H1 (cell line): ENCODE measurements around the gene TGM1. TPM values are rescaled to one million over a fixed set of nuclear protein-coding genes. Genes with fewer than 3 reads are reported as not detected.

Experiments
- CTCF ChIA-PET: fragments of 300-600 bp; sonication (Branson Sonifier 250); formaldehyde crosslinking; loops from one replicate; lab custom pipeline; 2021; ENCODE audit not compliant: partially characterized antibody; lab: Charles Lee
- POLR2A ChIA-PET: fragments of 300-600 bp; sonication (Branson Sonifier 250); formaldehyde crosslinking; loops from one replicate; lab custom pipeline; 2021; ENCODE audit warnings: inconsistent platforms; ENCODE audit not compliant: partially characterized antibody; lab: Charles Lee
- DNase-seq, 2 experiments: peaks; one replicate each; pipeline versions ENCODE4 v3.0.0 to v3.0.0-alpha.2; 2010 to 2022; ENCODE audit warnings: low spot score in 2 of 2, low read depth in 1 of 2, mixed read lengths in 1 of 2
- FAIRE-seq: peaks from 2 replicates; lab custom pipeline; 2011; peaks lifted over from hg19 to GRCh38; lab: Jason Lieb, UNC
- H2AFZ ChIP-seq: 2 replicates; pipeline ENCODE4 v1.8.1; 2012; ENCODE audit warnings: low read length, inconsistent platforms
- H2AK5ac ChIP-seq: 2 replicates; pipeline ENCODE4 v1.6.1; 2013; ENCODE audit warnings: low read depth, low read length
- H2BK120ac ChIP-seq: replicated peaks from 2 replicates; pipeline ENCODE3; 2013; ENCODE audit warnings: low read depth, low read length, inconsistent platforms
- H2BK12ac ChIP-seq: 2 replicates; pipeline ENCODE4 v1.6.1; 2013; ENCODE audit warnings: low read depth, low read length
- H2BK15ac ChIP-seq: 2 replicates; pipeline ENCODE4 v1.6.1; 2013; ENCODE audit warnings: low read length
- H2BK20ac ChIP-seq: 2 replicates; pipeline ENCODE4 v1.6.1; 2013; ENCODE audit warnings: low read length
- H2BK5ac ChIP-seq: 2 replicates; pipeline ENCODE4 v1.6.1; 2013; ENCODE audit warnings: low read depth, low read length
- H3K14ac ChIP-seq: 2 replicates; pipeline ENCODE4 v1.6.1; 2013; ENCODE audit warnings: inconsistent platforms; ENCODE audit not compliant: insufficient read length
- H3K18ac ChIP-seq: 2 replicates; pipeline ENCODE4 v1.6.1; 2013; ENCODE audit warnings: low read length; ENCODE audit errors: extremely low read depth
- H3K23ac ChIP-seq: 2 replicates; pipeline ENCODE4 v1.6.1; 2013; ENCODE audit warnings: inconsistent platforms; ENCODE audit not compliant: insufficient read length
- H3K23me2 ChIP-seq: 2 replicates; pipeline ENCODE4 v1.6.1; 2013; ENCODE audit warnings: low read depth, low read length
- H3K27ac ChIP-seq: 2 replicates; pipeline ENCODE4 v1.6.1; 2011; ENCODE audit warnings: low read depth, low read length, inconsistent platforms
- H3K27me3 ChIP-seq, 4 experiments: replicated peaks in 1 of 4; 1 replicate in 1 of 4; 2 replicates in 3 of 4; pipeline versions ENCODE4 v1.6.1 to v1.8.1; 2011 to 2013; ENCODE audit warnings: low read length in 3 of 4, mild to moderate bottlenecking in 3 of 4, inconsistent platforms in 2 of 4, mixed read lengths in 2 of 4, moderate library complexity in 1 of 4; ENCODE audit not compliant: control insufficient read depth in 3 of 4, insufficient read depth in 3 of 4; ENCODE audit errors: extremely low read depth in 1 of 4
- H3K36me3 ChIP-seq, 4 experiments: 2 replicates each; pipeline versions ENCODE4 v1.6.1 to v1.8.1; 2011 to 2013; ENCODE audit warnings: mild to moderate bottlenecking in 4 of 4, low read length in 3 of 4, moderate library complexity in 2 of 4, control low read depth in 1 of 4, inconsistent platforms in 1 of 4; ENCODE audit not compliant: insufficient read depth in 4 of 4, control insufficient read depth in 2 of 4
- H3K4ac ChIP-seq: replicated peaks from 2 replicates; pipeline ENCODE3; 2013; ENCODE audit warnings: low read length, low read depth, mixed read lengths, inconsistent platforms; ENCODE audit not compliant: insufficient read length
- H3K4me1 ChIP-seq, 4 experiments: replicated peaks in 1 of 4; 1 replicate in 1 of 4; 2 replicates in 3 of 4; pipeline versions ENCODE4 v1.6.1 to v1.8.1; 2011 to 2013; ENCODE audit warnings: low read length in 3 of 4, inconsistent platforms in 2 of 4, mixed read lengths in 1 of 4; ENCODE audit not compliant: insufficient read depth in 4 of 4, control insufficient read depth in 3 of 4
- H3K4me2 ChIP-seq, 2 experiments: 2 replicates each; pipeline versions ENCODE4 v1.6.1 to v1.8.1; 2011 to 2013; ENCODE audit warnings: low read depth in 2 of 2, low read length in 2 of 2, control low read depth in 1 of 2, inconsistent platforms in 1 of 2, mild to moderate bottlenecking in 1 of 2; ENCODE audit not compliant: insufficient read depth in 1 of 2
- H3K4me3 ChIP-seq, 4 experiments: fragments of 200-600, 300-600 bp in 1 of 4; sonication (generic), shearing (Covaris generic), sonication (Bioruptor Twin) in 1 of 4; 2 replicates each; pipeline versions ENCODE4 v1.5.1 to v1.8.1; 2011 to 2016; ENCODE audit warnings: low read length in 4 of 4, low read depth in 3 of 4, control low read depth in 2 of 4, inconsistent platforms in 2 of 4, mild to moderate bottlenecking in 2 of 4, mixed read lengths in 1 of 4, moderate library complexity in 1 of 4; ENCODE audit not compliant: insufficient read depth in 2 of 4; ENCODE audit errors: extremely low read depth in 1 of 4
- H3K56ac ChIP-seq: replicated peaks from 2 replicates; pipeline ENCODE3; 2013; ENCODE audit warnings: low read depth, mild to moderate bottlenecking, mixed read lengths, low read length, inconsistent platforms; ENCODE audit not compliant: insufficient read length
- H3K79me1 ChIP-seq: 2 replicates; pipeline ENCODE4 v1.6.1; 2013; ENCODE audit warnings: low read depth, low read length, control low read depth
- H3K79me2 ChIP-seq, 2 experiments: 2 replicates each; pipeline versions ENCODE4 v1.6.1 to v1.8.1; 2012 to 2013; ENCODE audit warnings: low read length in 2 of 2, mild to moderate bottlenecking in 2 of 2, inconsistent platforms in 1 of 2; ENCODE audit not compliant: insufficient read depth in 2 of 2, control insufficient read depth in 1 of 2
- H3K9ac ChIP-seq, 4 experiments: replicated peaks in 1 of 4; 1 replicate in 1 of 4; 2 replicates in 3 of 4; pipeline versions ENCODE4 v1.6.1 to v1.8.1; 2011 to 2013; ENCODE audit warnings: low read depth in 3 of 4, low read length in 3 of 4, control low read depth in 2 of 4, mild to moderate bottlenecking in 2 of 4, moderate library complexity in 2 of 4, inconsistent platforms in 1 of 4; ENCODE audit errors: extremely low read depth in 1 of 4
- H3K9me3 ChIP-seq, 2 experiments: 2 replicates each; pipeline versions ENCODE4 v1.6.1 to v1.8.1; 2012 to 2013; ENCODE audit warnings: mild to moderate bottlenecking in 2 of 2, moderate library complexity in 2 of 2, control low read depth in 1 of 2, inconsistent platforms in 1 of 2, low read depth in 1 of 2, low read length in 1 of 2, mixed read lengths in 1 of 2; ENCODE audit not compliant: insufficient read depth in 2 of 2
- H4K20me1 ChIP-seq, 2 experiments: replicated peaks in 1 of 2; 2 replicates each; pipeline versions ENCODE3 to v1.8.1; 2011 to 2013; ENCODE audit warnings: inconsistent platforms in 2 of 2, low read length in 2 of 2, mild to moderate bottlenecking in 1 of 2; ENCODE audit not compliant: insufficient read depth in 2 of 2, control insufficient read depth in 1 of 2
- H4K5ac ChIP-seq: 2 replicates; pipeline ENCODE4 v1.6.1; 2013; ENCODE audit warnings: low read length, low read depth, mixed read lengths, inconsistent platforms; ENCODE audit not compliant: insufficient read length
- H4K8ac ChIP-seq: 2 replicates; pipeline ENCODE4 v1.8.0; 2013; ENCODE audit warnings: mild to moderate bottlenecking, moderate library complexity, low read length, inconsistent platforms; ENCODE audit not compliant: insufficient read depth; ENCODE audit errors: extremely low read depth
- H4K91ac ChIP-seq: replicated peaks from 2 replicates; pipeline ENCODE3; 2013; ENCODE audit warnings: low read length, mixed read lengths, inconsistent platforms; ENCODE audit not compliant: insufficient read length
- GABPA ChIP-seq: IDR thresholded peaks from 2 replicates; pipeline ENCODE4 v1.6.1; 2011; ENCODE audit warnings: mild to moderate bottlenecking, low read length, moderate library complexity, borderline replicate concordance; ENCODE audit not compliant: insufficient read depth
- KDM4A ChIP-seq: IDR thresholded peaks from one replicate; pipeline ENCODE4 v1.7.1; 2012; ENCODE audit warnings: low read depth, mild to moderate bottlenecking, moderate library complexity, low read length, inconsistent platforms; ENCODE audit not compliant: severe bottlenecking
- YY1 ChIP-seq: IDR thresholded peaks from 2 replicates; pipeline ENCODE4 v1.6.1; 2011; ENCODE audit warnings: low read depth, mild to moderate bottlenecking, low read length
- WGBS, 2 experiments: shearing (Covaris generic) in 1 of 2; methylation state at CpG; one replicate each; pipeline versions ENCODE4 v1.1.6 to v1.1.7; 2013 to 2015; ENCODE audit warnings: low lambda C conversion rate in 2 of 2, mixed read lengths in 2 of 2, inconsistent platforms in 1 of 2, low coverage in 1 of 2, missing lambda C conversion rate in 1 of 2; ENCODE audit not compliant: insufficient replicate concordance in 2 of 2, insufficient coverage in 1 of 2, insufficient read length in 1 of 2; ENCODE audit errors: extremely low coverage in 1 of 2, missing lambda C conversion rate in 1 of 2; 5-methylcytosine and 5-hydroxymethylcytosine counted together
- polyA plus RNA-seq, 7 experiments: library from polyadenylated mRNA; depleted of rRNA in 3 of 7; stranded (reverse) in 5 of 7; unstranded in 2 of 7; fragments of >200 nt in 5 of 7; fragments of 200-250 nt in 2 of 7; gene quantifications; 1 replicate in 5 of 7; 2 replicates in 1 of 7; 4 replicates in 1 of 7; pipeline versions ENCODE4 v1.2.1 to v1.2.3, GENCODE V29; 2011 to 2013; ENCODE audit warnings: missing spikeins in 2 of 7, mixed read lengths in 2 of 7
- total RNA-seq: library from RNA; stranded (reverse); fragmentation: NEBNext Ultra II Directional; extraction: Animal tissue kit (Norgen Biotek cat#: 25700); gene quantifications from 2 replicates; pipeline ENCODE4 v1.2.1, GENCODE V29; 2021
- TF ChIP-seq, protein P1 (sequence below): IDR thresholded peaks from 2 replicates; pipeline ENCODE4 v1.6.1; 2012; ENCODE audit warnings: inconsistent platforms

The TGM1 gene
- total and polyA plus RNA-seq, 2 of the 8 experiments (the other 6 are each of a cell fraction or from before 2014, with no cell fraction given), result 1.8 to 2.2 TPM

DNA sequence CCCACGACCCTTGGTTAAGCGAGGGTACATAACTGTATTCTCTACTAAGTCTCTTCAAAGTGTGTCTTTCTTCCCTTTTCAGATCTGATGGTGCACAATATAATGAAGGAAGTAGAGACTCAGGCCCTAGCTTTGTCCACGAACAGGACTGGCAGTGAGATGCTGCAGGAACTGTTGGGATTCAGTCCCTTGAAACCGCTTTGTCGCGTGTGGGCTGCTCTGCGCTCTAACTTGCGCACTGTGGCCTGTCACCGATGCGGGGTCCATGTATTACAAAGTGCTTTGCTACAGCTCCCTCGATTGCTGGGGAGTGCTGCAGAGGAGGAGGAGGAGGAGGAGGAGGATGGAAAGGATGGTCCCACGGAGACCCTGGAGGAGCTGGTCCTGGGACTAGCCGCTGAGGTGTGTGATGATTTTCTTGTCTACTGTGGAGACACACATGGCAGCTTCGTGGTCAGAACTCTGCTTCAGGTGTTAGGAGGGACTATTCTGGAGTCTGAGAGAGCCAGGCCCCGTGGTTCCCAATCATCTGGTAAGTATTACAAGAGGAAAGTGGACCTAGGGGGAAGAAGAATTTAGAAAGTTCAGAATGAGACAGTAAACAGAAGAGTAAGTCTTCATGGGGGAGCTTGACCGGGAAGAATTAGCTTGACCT, 37.5 kb upstream of the TGM1 start:
- peaks cover 5% of the 10 kb centered on the region; the same call in 1 of the 2 replicates for H3K79me1 ChIP-seq
- H2BK12ac ChIP-seq, result no peak overlapping the region
- H2BK120ac ChIP-seq, result no peak overlapping the region
- no peak overlapping the region for H2BK20ac ChIP-seq
- H3K18ac ChIP-seq, result no peak overlapping the region
- peaks cover 21 to 36% (median 33%) of the 10 kb centered on the region in 4 experiments for H3K36me3 ChIP-seq
- no peaks in the 10 kb centered on the region for H3K27me3 ChIP-seq
- DNase-seq, result no peak
- no peak for FAIRE-seq
- no peak overlapping the region for H4K5ac ChIP-seq
- no peak overlapping the region for H3K14ac ChIP-seq
- H3K23ac ChIP-seq, result no peak overlapping the region
- H3K56ac ChIP-seq, result no peak overlapping the region
- no peaks in the 10 kb centered on the region for H4K20me1 ChIP-seq
- H3K4me2 ChIP-seq, result peak overlapping the region; percentile 77 to 85
- H3K27ac ChIP-seq, result no peak overlapping the region
- H3K9ac ChIP-seq, result peak overlapping the region; percentile 25 to 81 (median 58)
- ChIA-PET POLR2A (interaction anchor here (0.6 to 6.1 kb wide), 23 partner anchors 7 to 759 kb away, joined by 3 to 50 read pairs (median 5); partner anchors contain the start of genes ADCY4, CIDEB, GMPR2 and IRF9), CTCF (interaction anchor here (0.5 to 9.0 kb wide), 11 partner anchors 8 to 212 kb away, joined by 3 to 163 read pairs (median 21); partner anchors contain the start of genes CIDEB, IPO4, KHNYN and LTB4R)
- no peak overlapping the region for H4K8ac ChIP-seq
- no peak overlapping the region for H3K4ac ChIP-seq
- no peak overlapping the region for H2AK5ac ChIP-seq
- H3K23me2 ChIP-seq, result peaks cover 4% of the 10 kb centered on the region; the same call in 1 of the 2 replicates
- H3K4me1 ChIP-seq, result peaks cover 0 to 7% (median 4%) of the 10 kb centered on the region in 4 experiments; a peak in 5 of 7 replicates
- H3K9me3 ChIP-seq, result no peaks in the 10 kb centered on the region; a peak in 1 of 4 replicates
- H2BK5ac ChIP-seq, result no peak overlapping the region
- H2BK15ac ChIP-seq, result no peak overlapping the region
- H3K79me2 ChIP-seq, result peaks cover 4 to 13% of the 10 kb centered on the region in 2 experiments; a peak in 2 of 4 replicates
- no peak overlapping the region; the same call in 1 of the 2 replicates for H2AFZ ChIP-seq
- WGBS, 2 experiments, result 46% methylated on average over 16 of the region's 16 CpGs; no CpG with 5 or more reads in 1 of the 2 experiments
- H3K4me3 ChIP-seq, result peak overlapping the region; percentile 76 to 91 (median 88)
- H4K91ac ChIP-seq, result no peak overlapping the region
- TF ChIP-seq YY1, result no peak
- TF ChIP-seq, protein P1, sequence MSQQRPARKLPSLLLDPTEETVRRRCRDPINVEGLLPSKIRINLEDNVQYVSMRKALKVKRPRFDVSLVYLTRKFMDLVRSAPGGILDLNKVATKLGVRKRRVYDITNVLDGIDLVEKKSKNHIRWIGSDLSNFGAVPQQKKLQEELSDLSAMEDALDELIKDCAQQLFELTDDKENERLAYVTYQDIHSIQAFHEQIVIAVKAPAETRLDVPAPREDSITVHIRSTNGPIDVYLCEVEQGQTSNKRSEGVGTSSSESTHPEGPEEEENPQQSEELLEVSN, result no peak
- no peak for TF ChIP-seq GABPA
- TF ChIP-seq KDM4A, result no peak
